ENCODE results near the gene ARID5B.

ARID5B gene

GRCh38 chr10:61931620-61932332, 30.3 kb downstream of the ARID5B start:
- Histone ChIP-seq H3K27ac (no peak overlapping the region), H3K27me3 (ENCODE audit: insufficient read depth, low read depth, severe bottlenecking) (no peaks in the 10 kb centered on the region), H3K9me3 (ENCODE audit: severe bottlenecking) (no peaks in the 10 kb centered on the region), H3K4me3 (ENCODE audit: low read depth, low read length) (no peak overlapping the region), H3K36me3 (no peaks in the 10 kb centered on the region)
- TF ChIP-seq CTCF (IDR thresholded peaks at IDR 0.05; ENCODE audit: low read depth, low read length) = no peak
- no peak for DNase-seq

GRCh38 chr10:61933859-61934555, 32.5 kb downstream of the ARID5B start:
- TF ChIP-seq CTCF (IDR thresholded peaks at IDR 0.05; ENCODE audit: low read depth, low read length) = no peak
- Histone ChIP-seq H3K4me3 (ENCODE audit: low read depth, low read length) (no peak overlapping the region), H3K27me3 (ENCODE audit: insufficient read depth, low read depth, severe bottlenecking) (no peaks in the 10 kb centered on the region), H3K27ac (no peak overlapping the region), H3K9me3 (ENCODE audit: severe bottlenecking) (no peaks in the 10 kb centered on the region), H3K36me3 (no peaks in the 10 kb centered on the region)
- DNase-seq = no peak

GRCh38 chr10:61935077-61935476, 33.6 kb downstream of the ARID5B start:
- TF ChIP-seq CTCF (IDR thresholded peaks at IDR 0.05; ENCODE audit: low read depth, low read length) = no peak
- H3K36me3 ChIP-seq = no peaks in the 10 kb centered on the region
- H3K27me3 ChIP-seq (ENCODE audit: insufficient read depth, low read depth, severe bottlenecking) = no peaks in the 10 kb centered on the region
- no peaks in the 10 kb centered on the region for H3K9me3 ChIP-seq (ENCODE audit: severe bottlenecking)
- no peak for DNase-seq
- H3K4me3 ChIP-seq (ENCODE audit: low read depth, low read length) = no peak overlapping the region
- H3K27ac ChIP-seq = no peak overlapping the region

GRCh38 chr10:61936770-61937169, 35.3 kb downstream of the ARID5B start:
- H3K9me3 ChIP-seq (ENCODE audit: severe bottlenecking) = no peaks in the 10 kb centered on the region
- H3K36me3 ChIP-seq = no peaks in the 10 kb centered on the region
- no peak for DNase-seq
- H3K4me3 ChIP-seq (ENCODE audit: low read depth, low read length) = no peak overlapping the region
- H3K27me3 ChIP-seq (ENCODE audit: insufficient read depth, low read depth, severe bottlenecking) = no peaks in the 10 kb centered on the region
- no peak for TF ChIP-seq CTCF (IDR thresholded peaks at IDR 0.05; ENCODE audit: low read depth, low read length)
- no peak overlapping the region for H3K27ac ChIP-seq

GRCh38 chr10:61937631-61938351, 36.3 kb downstream of the ARID5B start:
- TF ChIP-seq CTCF (IDR thresholded peaks at IDR 0.05; ENCODE audit: low read depth, low read length) = no peak
- H3K9me3 ChIP-seq (ENCODE audit: severe bottlenecking) = no peaks in the 10 kb centered on the region
- no peaks in the 10 kb centered on the region for H3K36me3 ChIP-seq
- no peak overlapping the region for H3K4me3 ChIP-seq (ENCODE audit: low read depth, low read length)
- H3K27me3 ChIP-seq (ENCODE audit: insufficient read depth, low read depth, severe bottlenecking) = no peaks in the 10 kb centered on the region
- H3K27ac ChIP-seq = no peak overlapping the region
- no peak for DNase-seq

Data from WERI-Rb-1 (cell line).